Esophagus (tissue), 2 donors: Measurements from ENCODE around the gene CTRB2. TPM values are rescaled to one million over a fixed set of nuclear protein-coding genes. Genes with fewer than 3 reads are reported as not detected.
A peak's percentile ranks its signal among the peaks of the same experiment; 100 is the strongest.
"Not testable (repeated sequence)": the region's sequence is repeated elsewhere in the genome, so short reads cannot be mapped to it uniquely, and the experiment has no call there.

ENCODE experiments used
- H3K27ac ChIP-seq, 2 donors: one replicate each; pipeline ENCODE4 v1.5.1; 2013; ENCODE audit warnings: low read depth in 2 of 2, mild to moderate bottlenecking in 2 of 2, inconsistent platforms in 1 of 2, low read length in 1 of 2, moderate library complexity in 1 of 2
- H3K27me3 ChIP-seq, 2 donors: one replicate each; pipeline ENCODE4 v1.6.1; 2013; ENCODE audit warnings: low read length in 2 of 2, control low read depth in 1 of 2, mild to moderate bottlenecking in 1 of 2; ENCODE audit not compliant: insufficient read depth in 2 of 2, control insufficient read depth in 1 of 2
- H3K36me3 ChIP-seq, 2 donors: one replicate each; pipeline ENCODE4 v1.6.1; 2013; ENCODE audit warnings: low read length in 1 of 2; ENCODE audit not compliant: control insufficient read depth in 2 of 2, insufficient read depth in 2 of 2
- H3K4me1 ChIP-seq, 2 donors: one replicate each; pipeline ENCODE4 v1.6.1; 2013; ENCODE audit warnings: low read length in 1 of 2; ENCODE audit not compliant: control insufficient read depth in 2 of 2, insufficient read depth in 2 of 2
- H3K4me3 ChIP-seq, 2 donors: one replicate each; pipeline ENCODE4 v1.5.1; 2013; ENCODE audit warnings: low read length in 2 of 2, mild to moderate bottlenecking in 2 of 2, low read depth in 1 of 2, moderate library complexity in 1 of 2
- H3K9me3 ChIP-seq, 2 donors: one replicate each; pipeline ENCODE4 v1.6.1; 2013; ENCODE audit warnings: mild to moderate bottlenecking in 2 of 2, low read depth in 1 of 2, low read length in 1 of 2, moderate library complexity in 1 of 2; ENCODE audit not compliant: control insufficient read depth in 2 of 2, insufficient read depth in 1 of 2
- WGBS, 2 donors: extraction: QIAGEN DNeasy Blood & Tissue Kit; methylation state at CpG; one replicate each; pipeline ENCODE4 v1.1.7; 2013; 5-methylcytosine and 5-hydroxymethylcytosine counted together
- polyA plus RNA-seq, 2 donors: library from polyadenylated mRNA; stranded (reverse); fragments of 200-250 nt; gene quantifications; one replicate each; pipeline ENCODE4 v1.2.3, GENCODE V29; 2013
- donor health status: healthy with polysubstance abuse.
- donor health status: Bipolar disorder and iron deficiency.

CTRB2 gene
- polyA plus RNA-seq, 2 donors: 0.35 to 1.7 TPM

DNA sequence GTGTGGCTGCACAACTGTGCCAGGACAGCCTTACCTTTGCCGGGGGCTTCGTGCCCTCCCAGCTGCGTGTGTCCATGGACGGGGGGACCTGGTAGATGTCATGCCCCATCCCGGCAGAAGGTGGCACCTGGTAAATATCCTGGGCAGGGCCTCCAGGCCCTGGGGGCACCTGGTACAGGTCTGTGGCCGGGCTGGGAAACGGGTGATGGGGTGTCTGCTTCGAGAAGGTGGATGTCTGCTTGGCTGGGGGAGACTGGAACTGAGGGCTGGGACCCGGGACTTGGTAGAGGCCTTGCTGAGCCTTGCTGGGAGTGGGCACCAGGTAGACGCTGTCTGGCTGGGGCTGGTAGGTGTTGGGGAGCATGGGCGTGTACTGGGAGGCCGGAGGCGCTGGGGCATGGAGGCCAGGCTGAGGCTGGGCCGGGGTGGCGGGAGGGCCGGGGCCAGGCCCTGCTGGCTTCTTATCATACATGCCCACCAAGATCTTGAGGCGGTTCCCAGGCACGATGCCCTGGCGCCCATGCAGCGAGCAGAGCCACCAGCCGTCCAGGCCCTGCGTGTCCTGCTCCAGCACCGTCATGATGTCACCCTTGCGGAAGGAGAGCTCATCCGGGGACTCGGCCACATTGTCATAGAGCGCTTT lies 35.6 kb upstream of the CTRB2 start:
- Histone ChIP-seq H3K4me1 (peaks cover 13 to 49% of the 10 kb centered on the region in 2 donors), H3K36me3 (peaks cover 4 to 26% of the 10 kb centered on the region in 2 donors)
- H3K27ac ChIP-seq, H3K9me3 ChIP-seq, H3K4me3 ChIP-seq, H3K27me3 ChIP-seq: not testable (repeated sequence)
- WGBS, 2 donors: 90 to 92% methylated on average over 27 of the region's 27 CpGs

GRCh38 chr16:75241955-75242354 lies 35.0 kb upstream of the CTRB2 start:
- Histone ChIP-seq H3K4me1 (peaks cover 13 to 45% of the 10 kb centered on the region in 2 donors), H3K9me3 (no peaks in the 10 kb centered on the region), H3K36me3 (peaks cover 4 to 26% of the 10 kb centered on the region in 2 donors), H3K27me3 (no peaks in the 10 kb centered on the region), H3K27ac (no peak overlapping the region), H3K4me3 (no peak overlapping the region)
- WGBS, 2 donors: 89 to 91% methylated on average over 13 of the region's 13 CpGs

- Histone ChIP-seq H3K27me3 (no peaks in the 10 kb centered on the region), H3K9me3 (no peaks in the 10 kb centered on the region), H3K36me3 (peaks cover 4 to 32% of the 10 kb centered on the region in 2 donors), H3K27ac (no peak overlapping the region), H3K4me3 (no peak overlapping the region), H3K4me1 (peaks cover 13 to 41% of the 10 kb centered on the region in 2 donors)
- WGBS, 2 donors: 75 to 79% methylated on average over 8 of the region's 8 CpGs
These were observed 34.5 kb upstream of the CTRB2 start for GRCh38 chr16:75241412-75241811.

- peaks cover 4 to 39% of the 10 kb centered on the region in 2 donors for H3K36me3 ChIP-seq
- WGBS, 2 donors: 77 to 82% methylated on average over 7 of the region's 7 CpGs
- H3K27ac ChIP-seq, H3K27me3 ChIP-seq, H3K4me3 ChIP-seq, H3K9me3 ChIP-seq: not testable (repeated sequence)
- peaks cover 13 to 38% of the 10 kb centered on the region in 2 donors for H3K4me1 ChIP-seq
These were observed 33.7 kb upstream of the CTRB2 start for GRCh38 chr16:75240633-75241032.

- WGBS, 2 donors: 79 to 81% methylated on average over 19 of the region's 19 CpGs
- H3K4me3 ChIP-seq: no peak overlapping the region
- peaks cover 4 to 49% of the 10 kb centered on the region in 2 donors for H3K36me3 ChIP-seq
- H3K9me3 ChIP-seq: no peaks in the 10 kb centered on the region
- peak overlapping the region; percentile 10 to 55 for H3K27ac ChIP-seq
- peaks cover 9 to 30% of the 10 kb centered on the region in 2 donors for H3K4me1 ChIP-seq
- H3K27me3 ChIP-seq: no peaks in the 10 kb centered on the region
These were observed 32.7 kb upstream of the CTRB2 start for GRCh38 chr16:75239542-75240122.

DNA sequence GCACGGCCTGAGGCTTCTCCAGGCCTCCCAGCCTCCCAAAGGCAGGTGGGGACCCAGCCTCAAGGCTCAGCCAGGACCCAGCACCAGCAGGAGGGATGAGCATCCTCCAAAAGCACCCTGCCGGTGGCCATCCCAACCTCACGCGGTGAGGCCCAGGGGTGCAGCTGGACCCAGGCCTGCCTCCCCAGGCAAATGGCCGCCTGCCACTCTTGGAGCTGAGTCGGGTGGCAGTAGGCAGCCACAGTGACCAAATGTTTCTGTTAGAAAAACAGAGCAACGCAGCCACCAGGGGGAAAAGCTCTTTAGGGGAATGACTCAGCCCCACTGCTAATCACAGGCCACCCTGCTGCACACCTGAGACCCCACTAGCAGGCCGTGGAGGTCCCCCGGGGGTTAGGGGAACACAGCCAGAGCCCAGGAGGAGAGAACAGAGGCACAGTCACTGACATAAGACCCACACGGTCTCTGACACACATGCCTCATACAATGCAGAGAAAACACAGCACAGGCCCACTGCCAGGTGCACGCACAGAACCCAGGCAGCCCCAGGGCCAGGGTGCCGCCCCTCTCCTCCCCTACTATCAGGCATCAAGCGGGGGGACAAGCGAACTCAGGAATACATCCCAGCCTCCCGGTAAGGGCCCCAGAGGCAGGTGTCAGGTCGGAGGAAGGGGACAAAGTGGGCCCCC lies 32.0 kb upstream of the CTRB2 start:
- Histone ChIP-seq H3K9me3 (no peaks in the 10 kb centered on the region), H3K36me3 (peaks cover 4 to 51% of the 10 kb centered on the region in 2 donors), H3K27ac (peak overlapping the region; percentile 0 to 55), H3K4me3 (no peak overlapping the region), H3K4me1 (peaks cover 4 to 30% of the 10 kb centered on the region in 2 donors), H3K27me3 (no peaks in the 10 kb centered on the region)
- WGBS, 2 donors: 35 to 42% methylated on average over 16 of the region's 16 CpGs

- peaks cover 4 to 29% of the 10 kb centered on the region in 2 donors for H3K4me1 ChIP-seq
- H3K4me3 ChIP-seq: no peak overlapping the region
- H3K9me3 ChIP-seq: no peaks in the 10 kb centered on the region
- no peaks in the 10 kb centered on the region for H3K27me3 ChIP-seq
- 37% methylated on average over 23 to 25 of the region's 25 CpGs for WGBS, 2 donors
- H3K36me3 ChIP-seq: peaks cover 4 to 50% of the 10 kb centered on the region in 2 donors
- H3K27ac ChIP-seq: peak overlapping the region in 1 of 2 donors; percentile 55
These were observed 31.3 kb upstream of the CTRB2 start for GRCh38 chr16:75238132-75238852.

DNA sequence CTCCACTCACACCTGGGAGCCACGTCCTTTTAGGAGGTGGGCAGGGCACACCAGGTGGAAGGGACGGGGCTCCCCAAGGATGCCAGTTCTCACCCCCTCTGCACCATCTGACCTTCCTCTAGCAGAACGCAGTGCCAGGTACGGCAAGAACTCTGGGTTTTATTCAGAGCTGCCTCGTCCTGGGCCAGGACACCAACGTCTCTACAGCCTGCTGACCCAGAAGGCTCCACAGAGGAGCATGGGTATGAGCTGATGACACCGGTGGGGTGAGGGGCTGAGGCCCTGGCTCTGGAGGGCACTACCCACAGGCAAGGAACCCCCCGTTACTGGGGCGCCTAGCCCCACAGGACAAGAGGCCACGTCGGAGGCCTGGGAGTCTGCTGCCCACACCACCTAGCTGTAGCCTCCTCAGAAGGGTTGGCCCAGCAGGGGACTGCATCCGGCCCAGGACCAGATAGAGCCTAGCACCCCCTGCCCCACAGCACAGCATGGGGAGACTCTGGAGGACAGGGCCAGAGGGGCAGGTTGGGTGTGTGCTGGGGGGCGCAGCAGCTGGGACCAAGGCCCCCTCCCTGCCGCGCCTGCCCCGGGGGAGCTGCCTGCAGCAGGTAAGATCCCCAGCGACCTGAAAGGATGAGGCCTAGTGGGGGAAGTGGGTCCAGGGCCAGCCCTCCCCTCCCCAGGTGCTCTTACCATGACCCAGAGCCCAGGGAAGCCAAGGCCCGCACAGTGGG lies 30.6 kb upstream of the CTRB2 start:
- 84 to 86% methylated on average over 17 to 18 of the region's 18 CpGs for WGBS, 2 donors
- Histone ChIP-seq H3K27ac (peak overlapping the region in 1 of 2 donors; percentile 6), H3K36me3 (peaks cover 4 to 50% of the 10 kb centered on the region in 2 donors), H3K4me1 (peaks cover 4 to 29% of the 10 kb centered on the region in 2 donors), H3K27me3 (no peaks in the 10 kb centered on the region), H3K4me3 (no peak overlapping the region), H3K9me3 (no peaks in the 10 kb centered on the region)
